Stimulated activated CD4-positive, alpha-beta T cell treated with anti-CD3 and anti-CD28 coated beads, Interleukin-2, amount 100 ng/mL, for 48 hours (primary cell): ENCODE results near the gene CPD.
"Not testable (repeated sequence)": the region's sequence is repeated elsewhere in the genome, so short reads cannot be mapped to it uniquely, and the experiment has no call there.

Experiments
- DNase-seq, 2 donors: peaks; one replicate each; pipeline ENCODE4 v3.0.0-alpha.2; 2020

Gene CPD

DNA sequence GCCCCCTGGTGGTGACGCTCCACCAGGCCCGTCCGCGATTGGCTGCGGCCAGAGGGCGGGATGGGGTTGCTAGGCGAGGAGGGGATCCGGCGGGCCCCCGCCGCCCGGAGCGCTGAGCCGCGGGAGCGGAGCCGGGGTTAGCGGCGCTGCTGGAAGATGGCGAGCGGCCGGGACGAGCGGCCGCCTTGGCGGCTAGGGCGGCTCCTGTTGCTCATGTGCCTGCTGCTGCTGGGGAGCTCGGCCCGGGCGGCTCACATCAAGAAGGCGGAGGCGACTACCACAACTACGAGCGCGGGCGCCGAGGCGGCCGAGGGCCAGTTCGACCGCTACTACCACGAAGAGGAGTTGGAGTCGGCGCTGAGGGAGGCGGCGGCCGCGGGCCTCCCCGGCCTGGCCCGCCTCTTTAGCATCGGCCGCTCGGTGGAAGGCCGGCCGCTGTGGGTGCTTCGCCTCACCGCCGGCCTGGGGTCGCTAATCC is at the start of gene CPD:
Gene CPD (plus strand): TSS at position 103 of the 478 bp plus-strand sequence. CDS start 54 bp downstream, at position 157.
- peak; percentile 97 to 98 for DNase-seq

DNA sequence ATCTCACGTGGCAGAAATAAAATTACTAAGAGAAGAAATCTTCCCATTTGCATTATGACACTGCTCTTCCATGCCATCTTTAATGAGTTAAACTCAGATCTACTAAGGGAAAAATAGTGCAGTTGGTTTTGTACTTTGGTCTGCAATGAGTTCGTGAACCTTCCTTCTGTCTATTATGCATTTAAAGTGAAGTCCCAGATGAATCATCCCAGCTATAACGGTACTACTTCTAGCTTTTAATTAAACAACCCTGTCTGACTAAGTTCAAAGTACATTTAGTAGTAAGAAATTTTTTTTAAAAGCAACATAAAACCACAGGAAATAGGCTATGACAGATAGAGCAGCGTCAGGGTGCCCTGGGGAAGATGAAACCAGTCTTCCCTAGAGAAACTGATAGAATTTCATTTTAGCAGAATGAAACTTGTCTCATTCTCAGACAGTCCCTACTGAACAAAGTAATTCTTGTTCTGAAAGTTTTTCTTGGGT is 46.6 kb upstream of the CPD start:
- DNase-seq: no peak

DNA sequence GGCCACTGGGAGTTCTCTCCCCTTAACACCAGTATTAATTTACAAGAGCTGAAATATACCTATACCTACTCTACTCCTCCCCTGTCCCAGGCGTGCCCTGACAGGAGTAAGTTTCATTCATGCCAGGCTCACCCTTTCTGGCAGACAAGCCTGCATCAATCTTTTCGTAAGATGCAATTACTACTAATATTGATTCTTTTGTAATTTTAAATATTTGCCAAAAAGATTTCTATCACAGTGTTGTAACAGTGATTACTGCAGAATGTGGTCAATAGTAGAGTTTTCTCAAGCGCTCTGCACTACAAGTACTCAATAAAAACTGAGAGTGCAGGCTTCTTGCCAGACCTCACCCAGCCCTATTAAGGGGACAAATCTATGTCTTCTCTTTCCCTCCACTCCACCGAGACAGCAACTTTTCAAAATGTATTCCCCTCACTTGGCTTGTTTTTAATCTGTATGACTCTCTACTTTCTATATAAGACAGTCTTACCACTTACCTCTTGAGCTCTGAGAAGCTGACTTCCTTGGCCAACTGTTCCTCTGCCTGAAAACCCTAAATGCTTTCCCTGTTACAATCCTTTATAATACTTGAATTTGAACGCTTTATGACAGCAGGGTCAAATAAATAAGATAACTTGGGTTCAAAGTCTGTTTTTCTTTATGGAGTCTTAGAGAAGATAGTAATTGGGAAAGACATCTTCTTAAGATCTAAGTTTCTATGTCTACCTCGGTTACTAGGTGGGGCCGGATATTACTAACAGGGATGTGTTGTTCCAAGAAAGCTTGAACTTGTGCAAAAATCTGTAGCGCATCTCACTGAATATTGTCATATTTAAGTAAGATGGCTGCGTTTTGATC is 45.0 kb upstream of the CPD start, which contains the start of gene TMIGD1:
Gene TMIGD1 (minus strand): TSS at position 555 of the 858 bp plus-strand sequence. CDS start 1,924 bp downstream, outside the sequence.
- no peak for DNase-seq

DNA sequence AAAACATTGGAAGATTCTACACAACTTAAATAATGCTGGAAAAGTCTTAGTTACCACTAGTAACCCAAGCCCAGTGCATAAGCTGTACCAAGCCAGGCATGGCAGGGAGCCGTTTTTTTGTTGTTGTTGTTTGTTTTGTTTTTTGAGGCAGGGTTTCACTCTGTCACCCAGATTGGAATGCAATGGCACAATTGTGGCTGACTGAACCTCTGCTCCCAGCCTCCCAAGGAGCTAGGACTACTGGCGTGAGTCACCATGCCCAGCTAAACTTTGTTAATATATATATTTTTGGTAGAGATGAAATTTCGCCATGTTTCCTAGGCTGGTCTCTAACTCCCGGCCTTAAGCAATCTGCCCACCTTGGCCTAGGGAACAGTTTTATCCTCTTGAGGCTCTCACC is 44.3 kb upstream of the CPD start:
- no peak for DNase-seq

DNA sequence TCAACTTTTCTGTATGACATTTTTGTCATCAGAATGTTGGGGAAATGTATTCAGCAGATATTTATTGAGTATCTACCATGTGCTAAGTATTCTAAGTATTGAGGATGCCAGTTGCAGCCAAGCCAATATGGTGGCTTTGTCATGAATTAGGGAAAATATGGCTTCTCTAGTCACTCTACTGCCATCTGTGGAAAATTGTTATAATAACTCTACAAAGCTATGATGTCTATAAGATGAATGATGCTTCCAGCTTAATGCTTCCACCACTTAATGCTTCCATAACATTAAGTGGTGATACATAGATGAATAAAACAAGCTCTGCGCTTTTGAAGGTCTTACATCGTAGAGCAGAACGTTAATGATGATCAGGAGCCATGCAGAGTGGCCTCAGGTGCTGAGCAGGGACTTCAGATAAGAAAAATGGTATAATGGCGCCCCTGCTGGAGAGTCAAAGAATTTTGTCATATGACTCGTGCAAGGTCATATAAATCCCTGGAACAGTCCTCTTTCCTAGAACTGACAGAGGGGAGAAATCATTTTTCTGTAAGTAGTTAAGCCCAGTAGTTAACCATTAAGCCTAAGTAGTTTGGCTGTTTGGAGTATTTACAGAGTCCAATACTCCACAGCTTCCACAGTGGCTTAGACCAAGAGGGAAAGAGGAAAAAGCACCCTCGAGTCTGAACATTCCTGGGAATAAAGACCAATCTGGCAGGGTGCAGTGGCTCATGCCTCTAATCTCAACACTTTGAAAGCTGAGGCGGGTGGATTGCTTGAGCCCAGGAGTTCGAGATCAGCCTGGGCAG is 42.2 kb upstream of the CPD start:
- DNase-seq: peak; percentile 56 to 62

DNA sequence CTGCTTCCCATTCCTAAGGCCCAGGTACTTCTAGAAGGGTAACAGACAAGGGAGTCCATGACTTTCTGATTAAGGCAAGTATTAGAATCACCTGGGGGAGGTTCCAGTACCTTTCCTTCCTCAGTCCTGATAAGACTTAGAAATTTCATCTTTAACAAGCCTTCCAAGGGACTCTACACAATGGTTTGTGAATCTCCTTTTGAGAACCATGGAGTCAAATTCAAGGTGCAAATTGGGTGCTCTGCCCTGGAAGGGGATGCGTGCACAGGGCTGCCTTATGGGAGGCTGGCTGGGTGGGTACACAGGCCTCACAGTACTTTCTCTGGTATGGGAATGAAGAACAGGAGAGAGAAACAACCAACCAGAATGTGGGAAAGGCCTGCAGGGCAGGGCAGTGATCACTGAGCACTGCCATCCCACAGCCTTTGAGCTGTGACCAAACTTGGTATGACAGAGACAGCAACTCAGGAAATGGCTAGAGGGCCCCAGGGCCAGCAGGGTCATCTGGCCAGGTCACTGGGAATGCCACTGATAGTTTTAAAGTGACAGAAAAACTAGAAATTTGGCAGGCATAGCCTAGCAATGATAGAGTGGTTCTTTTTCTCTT is 41.2 kb upstream of the CPD start:
- no peak for DNase-seq

DNA sequence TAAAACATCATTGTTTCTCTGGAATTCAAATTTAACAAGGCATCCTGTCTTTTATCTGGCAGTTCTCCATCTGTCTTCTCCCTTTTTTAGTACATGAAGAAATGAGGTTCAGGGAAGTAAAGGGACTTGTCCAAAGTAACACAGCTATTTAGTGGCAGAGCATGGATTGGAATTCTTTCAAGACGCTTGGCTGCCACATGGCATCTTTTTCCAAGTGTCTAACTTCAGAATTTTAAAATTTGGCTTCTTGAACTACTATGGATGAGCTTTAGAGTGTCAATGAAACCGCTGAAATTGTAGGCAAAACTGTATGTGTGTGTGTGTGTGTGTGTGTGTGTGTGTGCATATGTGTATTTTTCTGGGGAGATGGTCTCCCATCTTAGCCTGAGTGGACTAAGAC is 39.6 kb upstream of the CPD start:
- DNase-seq: no peak

DNA sequence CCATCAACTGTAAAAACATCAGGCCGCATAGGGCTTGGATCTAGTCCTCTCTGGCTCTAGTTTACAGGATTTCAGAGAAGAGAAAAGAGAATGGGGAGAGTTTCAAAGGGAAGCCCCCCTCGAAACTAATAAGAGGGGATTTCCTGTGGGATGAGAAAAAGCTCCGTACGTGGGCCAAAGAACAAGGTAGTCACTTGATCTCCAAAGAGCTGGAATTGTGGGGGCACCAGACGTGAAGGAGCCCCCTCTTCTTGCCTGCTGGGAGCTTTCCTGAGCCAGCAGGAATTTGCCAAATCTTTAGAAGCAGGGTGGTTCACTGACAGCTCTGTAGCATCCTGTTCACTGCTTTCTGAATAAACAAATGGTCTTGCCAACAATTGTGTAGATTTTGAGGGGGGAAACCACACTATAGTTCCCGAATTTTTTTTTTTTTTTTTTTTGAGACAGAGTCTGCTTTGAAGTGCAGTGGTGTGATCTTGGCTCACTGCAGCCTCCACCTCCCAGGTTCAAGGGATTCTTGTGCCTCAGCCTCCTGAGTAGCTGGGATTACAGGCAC is 37.8 kb upstream of the CPD start:
- DNase-seq: no peak

DNA sequence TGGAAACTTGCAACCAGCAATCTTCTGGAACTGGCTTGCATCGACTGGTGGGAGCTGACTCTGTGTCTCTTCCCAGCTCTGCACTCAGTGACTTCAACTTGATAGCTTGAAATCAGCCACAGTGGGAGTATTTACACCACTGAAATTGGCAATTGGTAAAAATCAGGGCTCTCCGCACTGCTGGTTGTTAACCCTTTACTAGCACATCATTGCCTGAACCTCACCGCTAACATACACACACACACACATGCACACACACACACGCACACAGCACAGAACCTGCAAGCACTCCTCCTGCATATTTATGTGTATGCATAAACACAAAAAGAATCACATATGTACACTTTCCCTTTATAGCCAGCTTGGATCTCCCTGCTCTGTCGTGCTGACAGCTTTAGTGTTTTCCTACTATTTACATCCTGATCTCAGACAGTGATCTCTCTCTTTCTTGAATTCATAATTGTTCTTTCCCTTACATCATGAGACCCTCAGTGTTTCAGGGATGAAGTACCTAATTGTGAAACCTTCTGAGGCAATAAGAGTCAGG is 37.0 kb upstream of the CPD start:
- no peak for DNase-seq

DNA sequence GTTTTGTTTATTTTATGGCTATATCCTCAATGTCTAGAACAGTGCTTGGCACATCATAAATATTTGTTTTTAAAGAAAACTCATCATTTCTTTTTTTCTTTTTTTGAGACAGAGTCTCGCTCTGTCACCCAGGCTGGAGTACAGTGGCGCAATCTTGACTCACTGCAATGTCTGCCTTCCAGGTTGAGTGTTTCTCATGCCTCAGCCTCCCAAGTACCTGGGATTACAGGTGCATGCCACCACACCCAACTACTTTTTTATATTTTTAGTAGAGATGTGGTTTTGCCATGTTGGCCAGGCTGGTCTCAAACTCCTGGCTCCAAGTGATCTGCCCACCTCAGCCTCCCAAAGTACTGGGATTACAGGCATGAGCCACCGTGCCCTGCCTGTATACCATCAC is 35.5 kb upstream of the CPD start:
- not testable (repeated sequence) for DNase-seq

DNA sequence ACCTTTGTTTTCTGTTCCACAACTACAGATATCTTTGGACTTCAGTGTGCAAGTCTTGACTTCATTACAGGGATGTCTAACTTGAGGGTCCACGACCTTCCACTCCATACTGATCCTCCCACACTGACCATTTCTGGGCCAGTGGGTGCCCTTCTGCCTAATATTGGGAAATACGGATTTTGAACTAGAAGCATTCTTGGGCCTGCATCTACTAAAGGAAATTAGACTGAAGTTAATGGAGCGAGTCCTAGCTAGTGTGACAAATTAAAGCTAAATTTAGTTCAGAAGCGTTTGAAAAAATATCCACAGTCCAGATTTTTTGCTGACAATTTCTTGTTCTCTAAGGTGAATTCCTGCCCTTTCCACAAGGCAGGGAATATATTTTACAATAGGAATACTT is 34.9 kb upstream of the CPD start:
- DNase-seq: no peak

DNA sequence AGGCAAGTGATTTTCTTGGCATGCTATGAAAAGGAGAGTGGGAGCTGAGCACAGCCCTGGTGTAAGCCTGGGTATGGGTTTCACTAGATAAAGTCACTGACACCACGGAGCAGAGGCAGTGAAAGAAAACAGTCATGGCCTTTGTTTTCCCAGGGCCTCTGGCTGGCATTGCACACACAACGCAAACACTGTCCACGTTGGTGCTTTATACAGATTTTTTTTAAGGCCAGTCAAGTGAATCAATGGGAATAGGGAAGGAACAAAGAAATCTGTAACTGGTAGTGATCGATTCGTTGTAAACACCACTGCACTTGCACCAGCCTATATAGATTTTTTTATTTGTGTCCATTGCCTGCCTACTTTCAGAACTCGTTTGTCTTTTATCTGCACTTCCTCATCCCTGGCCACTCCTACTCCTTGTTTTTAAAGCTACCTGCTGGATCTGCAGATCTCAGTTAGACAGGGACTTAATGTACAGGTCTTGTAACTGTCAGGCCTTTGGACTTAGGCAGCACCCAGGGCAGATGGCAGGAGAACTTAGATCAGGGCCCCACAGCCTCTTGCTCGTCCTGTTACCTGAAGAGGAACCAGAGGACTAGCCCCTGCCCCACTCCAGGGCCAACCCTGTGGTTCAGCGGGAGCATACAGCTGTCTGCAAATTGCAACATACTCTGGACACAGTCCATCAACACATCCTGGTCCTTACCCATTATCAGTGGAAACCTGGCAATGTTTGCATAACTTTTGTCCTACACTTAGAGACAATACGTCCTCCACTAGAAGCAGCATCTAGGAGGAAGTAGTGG is 34.2 kb upstream of the CPD start:
- no peak for DNase-seq

DNA sequence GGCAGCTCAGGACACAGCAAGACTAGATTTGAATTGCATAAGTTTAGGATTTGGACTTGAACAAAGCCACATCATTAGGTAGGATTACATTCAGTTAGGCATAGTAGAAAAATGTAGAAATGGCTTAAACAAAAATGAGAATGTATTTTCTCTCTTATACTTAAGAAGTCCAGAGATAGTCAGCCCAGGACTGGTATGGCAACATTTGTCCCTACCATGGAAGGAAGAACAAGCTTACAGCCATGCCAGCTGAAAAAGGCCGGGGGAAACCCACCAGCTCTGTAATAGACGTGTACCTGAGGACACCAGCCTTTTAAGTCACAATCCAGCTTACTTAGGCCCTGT is 33.7 kb upstream of the CPD start:
- no peak for DNase-seq

DNA sequence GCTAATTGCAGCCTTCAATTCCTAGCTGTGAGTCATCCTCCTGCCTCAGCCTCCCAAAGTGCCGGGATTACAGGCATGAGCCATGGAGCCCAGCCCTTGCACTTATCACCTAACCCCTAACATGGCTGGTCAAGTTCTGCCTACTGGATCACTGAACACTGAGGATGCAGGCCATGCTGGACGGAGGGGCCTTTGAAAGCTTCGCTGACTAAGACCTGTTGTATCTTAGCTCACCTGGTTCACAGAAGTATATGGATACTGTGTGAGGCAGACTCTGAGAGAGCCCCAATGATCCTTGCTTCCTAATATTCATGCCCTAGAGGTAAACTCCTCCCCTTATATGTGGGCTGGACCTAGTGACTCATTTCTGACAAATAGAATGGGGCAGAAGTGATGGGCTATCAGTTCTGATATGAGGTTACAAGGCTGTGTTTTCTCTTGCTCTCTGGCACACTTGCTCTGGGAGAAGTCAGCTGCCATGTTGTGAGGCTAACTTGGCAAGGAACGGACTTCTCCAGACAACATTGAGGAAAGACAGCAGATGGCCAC is 33.1 kb upstream of the CPD start:
- DNase-seq: no peak

DNA sequence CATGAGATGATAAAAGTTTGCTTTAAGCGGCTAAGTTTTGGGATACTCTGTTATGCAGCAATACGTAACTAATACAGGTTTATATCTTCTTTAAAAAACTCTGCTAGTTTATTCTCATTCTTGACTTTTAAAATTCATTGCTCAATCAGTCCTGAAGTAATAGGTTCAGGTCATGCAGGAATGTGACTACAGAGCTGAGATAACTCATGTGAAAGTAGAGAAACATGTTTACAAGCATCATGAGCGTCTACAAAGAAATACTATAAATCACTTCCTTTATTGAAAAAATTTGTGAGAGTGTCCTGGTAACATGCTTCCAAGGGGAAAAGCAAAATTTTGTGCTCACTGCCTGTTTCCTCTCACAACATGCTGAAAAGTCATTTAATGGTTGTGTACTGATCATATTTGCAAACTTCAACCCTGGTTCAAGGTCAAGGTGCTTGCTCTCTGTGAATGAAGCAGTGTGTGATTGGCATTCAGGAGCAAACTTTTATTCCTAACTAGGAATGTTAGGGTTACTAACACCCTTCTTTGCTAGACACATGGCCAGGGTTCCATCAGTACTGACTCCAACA is 32.4 kb upstream of the CPD start:
- DNase-seq: no peak

DNA sequence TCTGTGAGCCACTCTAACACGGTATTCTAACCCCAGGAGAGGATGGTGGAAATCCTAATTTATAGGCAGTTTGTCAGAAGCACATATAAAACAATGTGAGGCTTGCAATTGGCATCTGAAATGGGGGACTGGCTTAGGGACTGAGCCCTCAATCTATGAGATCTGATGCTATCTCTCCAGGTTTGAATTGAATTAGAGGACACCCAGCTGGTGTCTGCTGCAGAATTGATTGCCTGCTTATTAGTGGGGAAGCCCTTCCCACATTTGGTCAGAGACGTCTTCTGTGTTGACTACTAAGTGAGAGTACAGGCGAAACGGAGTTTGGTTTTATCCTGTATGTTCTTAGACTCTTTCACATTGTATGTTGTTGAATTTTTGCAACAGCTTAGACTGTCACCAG is 31.2 kb upstream of the CPD start:
- no peak for DNase-seq

DNA sequence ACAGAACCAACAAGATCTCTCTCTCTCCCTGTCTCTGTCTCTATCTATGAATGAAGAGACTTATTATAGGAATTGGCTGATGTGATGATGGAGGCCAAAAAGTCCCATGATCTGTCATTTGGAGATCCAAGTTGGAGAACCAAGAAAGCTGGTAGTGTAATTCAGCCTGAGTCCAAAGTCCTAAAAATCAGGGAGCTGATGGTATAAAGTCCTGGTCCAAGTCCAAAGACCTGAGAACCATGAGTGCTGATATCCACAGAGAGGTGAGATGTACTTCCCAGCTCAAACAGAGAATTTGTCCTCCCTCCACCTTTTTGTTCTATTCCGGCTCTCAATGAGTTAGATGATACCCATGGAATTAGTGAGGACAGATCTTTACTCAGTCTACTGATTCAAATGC is 29.5 kb upstream of the CPD start:
- DNase-seq: no peak

DNA sequence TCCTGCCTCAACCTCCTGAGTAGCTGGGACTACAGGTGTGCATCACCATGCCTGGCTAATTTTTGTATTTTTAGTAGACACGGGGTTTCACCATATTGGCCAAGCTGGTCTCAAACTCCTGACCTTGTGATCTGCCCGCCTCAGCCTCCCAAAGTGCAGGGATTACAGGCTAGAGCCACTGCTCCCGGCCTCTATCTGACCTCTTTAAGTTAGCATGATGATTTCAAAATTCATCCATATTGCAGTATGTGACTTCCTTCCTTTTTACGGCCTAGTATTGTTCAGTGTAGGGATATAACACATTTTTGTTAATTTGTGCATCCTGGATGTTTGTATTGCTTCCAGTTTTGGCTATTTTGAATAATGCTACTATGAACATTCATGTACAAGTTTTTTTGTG is 27.5 kb upstream of the CPD start:
- not testable (repeated sequence) for DNase-seq

DNA sequence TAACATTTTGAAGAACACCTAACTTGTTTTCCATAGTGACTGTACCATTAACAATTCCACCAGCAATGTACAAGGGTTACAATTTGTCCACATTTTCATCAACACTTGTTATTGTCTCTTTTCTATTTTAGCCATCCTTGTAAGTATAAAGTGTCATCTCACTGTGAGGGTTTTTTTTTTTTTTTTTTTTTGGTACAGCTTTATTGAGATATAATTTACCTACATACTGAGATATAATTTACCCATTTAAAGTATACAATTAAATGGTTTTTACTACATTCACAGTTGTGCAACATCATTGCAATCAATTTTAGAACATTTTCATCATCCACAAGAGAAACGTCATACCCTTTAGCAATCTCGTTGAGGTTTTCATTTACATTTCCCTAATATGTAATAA is 27.0 kb upstream of the CPD start:
- no peak for DNase-seq

DNA sequence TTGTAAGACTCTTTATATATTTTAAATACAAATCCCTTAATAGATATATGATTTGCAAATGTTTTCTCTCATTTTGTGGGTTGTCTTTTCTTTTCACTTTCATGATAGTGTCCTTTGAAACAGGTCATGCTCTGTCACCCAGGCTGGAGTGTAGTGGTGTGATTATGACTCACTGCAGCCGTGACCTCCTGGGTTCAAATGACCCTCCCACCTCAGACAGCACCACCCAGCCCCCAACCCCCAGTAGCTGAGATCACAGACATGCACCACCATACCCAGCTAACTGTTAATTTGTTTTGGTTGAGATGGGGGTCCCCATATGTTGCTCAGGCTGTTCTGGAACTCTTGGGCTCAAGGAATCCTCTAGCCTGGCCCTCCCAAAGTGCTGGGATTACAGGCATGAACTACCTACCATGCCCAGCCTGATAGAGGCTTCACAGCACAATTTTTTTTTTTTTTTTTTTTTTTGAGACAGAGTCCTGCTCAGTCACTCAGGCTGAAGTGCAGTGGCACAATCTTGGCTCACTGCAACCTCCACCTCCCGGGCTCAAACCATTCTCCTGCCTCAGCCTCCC is 26.4 kb upstream of the CPD start:
- no peak for DNase-seq

DNA sequence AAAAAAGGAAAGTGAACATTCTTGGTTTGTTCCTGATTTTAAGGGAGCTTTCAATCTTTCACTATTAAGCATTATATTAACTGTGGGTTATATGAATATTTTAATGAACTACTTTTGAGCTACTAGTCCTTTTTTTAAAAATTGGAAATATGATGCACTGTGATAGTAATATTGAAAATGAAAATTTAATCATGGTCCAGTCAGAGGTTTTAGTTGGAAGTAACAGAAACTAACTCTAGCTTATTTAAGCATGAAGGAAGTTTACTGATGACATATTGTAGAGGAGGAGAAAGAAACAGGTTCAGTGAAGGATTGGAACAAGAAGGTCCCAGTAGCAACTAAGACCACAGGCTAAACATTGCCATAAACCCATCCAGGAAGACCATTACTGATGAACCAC is 24.0 kb upstream of the CPD start:
- DNase-seq: no peak
